Measurements from ENCODE around the gene SLC7A6OS. TPM values are rescaled to one million over a fixed set of nuclear protein-coding genes. Genes with fewer than 3 reads are reported as not detected.

The SLC7A6OS gene
- total RNA-seq, 4 donors from 2014 or later: 8.8 to 18.1 (median 10.1) TPM

DNA sequence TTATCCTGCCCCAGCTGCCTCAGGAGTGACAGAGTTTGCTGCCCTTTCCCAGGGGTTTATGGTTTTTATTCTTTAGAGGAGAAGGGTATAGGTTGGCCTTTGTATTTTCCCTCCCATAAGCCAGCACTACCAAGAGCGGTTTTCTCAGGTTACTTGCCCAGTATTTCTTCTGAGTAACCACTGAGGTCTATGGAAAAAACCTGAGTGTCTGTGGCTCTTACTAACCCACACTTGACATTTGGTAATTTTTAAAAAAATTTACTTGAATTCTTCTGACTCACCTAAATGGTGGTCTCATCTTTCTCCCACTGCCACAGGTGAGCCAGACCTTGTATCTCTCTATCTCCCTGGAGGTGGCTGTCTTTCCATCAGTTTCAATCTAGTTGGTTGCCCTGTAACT lies 40.4 kb downstream of the SLC7A6OS start:
- Histone ChIP-seq H3K36me3 (peaks cover 10% of the 10 kb centered on the region), H3K27ac (no peak overlapping the region), H3K4me1 (peaks cover 57% of the 10 kb centered on the region), H3K9me3 (no peaks in the 10 kb centered on the region), H3K27me3 (no peaks in the 10 kb centered on the region), H3K4me3 (no peak overlapping the region)
- no peak for DNase-seq (ENCODE audit: low spot score in 2 of 2)
- 0% methylated on average over 1 of the region's 1 CpG for WGBS
- no peak for TF ChIP-seq POLR2AphosphoS5 (IDR thresholded peaks at IDR 0.05)
- TF ChIP-seq EP300 (IDR thresholded peaks at IDR 0.05): no peak
- TF ChIP-seq CTCF (IDR thresholded peaks at IDR 0.05): no peak
- no peak for TF ChIP-seq POLR2A (IDR thresholded peaks at IDR 0.05)

GRCh38 chr16:68269793-68270192 lies 41.0 kb downstream of the SLC7A6OS start:
- no peak overlapping the region for H3K4me3 ChIP-seq
- TF ChIP-seq EP300 (IDR thresholded peaks at IDR 0.05): no peak
- 94% methylated on average over 4 of the region's 4 CpGs for WGBS
- DNase-seq (ENCODE audit: low spot score in 2 of 2): no peak
- no peaks in the 10 kb centered on the region for H3K27me3 ChIP-seq
- H3K27ac ChIP-seq: no peak overlapping the region
- no peaks in the 10 kb centered on the region for H3K9me3 ChIP-seq
- H3K36me3 ChIP-seq: peaks cover 7% of the 10 kb centered on the region
- H3K4me1 ChIP-seq: peaks cover 57% of the 10 kb centered on the region

GRCh38 chr16:68267612-68268405 lies 42.9 kb downstream of the SLC7A6OS start:
- no peak for TF ChIP-seq POLR2AphosphoS5 (IDR thresholded peaks at IDR 0.05)
- no peak for TF ChIP-seq CTCF (IDR thresholded peaks at IDR 0.05)
- TF ChIP-seq POLR2A (IDR thresholded peaks at IDR 0.05): no peak
- TF ChIP-seq EP300 (IDR thresholded peaks at IDR 0.05): no peak
- H3K27me3 ChIP-seq: no peaks in the 10 kb centered on the region
- H3K36me3 ChIP-seq: no peaks in the 10 kb centered on the region
- no peak for DNase-seq (ENCODE audit: low spot score in 2 of 2)
- 66% methylated on average over 6 of the region's 6 CpGs for WGBS
- H3K4me1 ChIP-seq: peaks cover 44% of the 10 kb centered on the region
- H3K9me3 ChIP-seq: no peaks in the 10 kb centered on the region
- H3K27ac ChIP-seq: no peak overlapping the region
- no peak overlapping the region for H3K4me3 ChIP-seq

GRCh38 chr16:68265078-68265920 lies 45.4 kb downstream of the SLC7A6OS start:
- no peaks in the 10 kb centered on the region for H3K27me3 ChIP-seq
- H3K27ac ChIP-seq: peak overlapping the region; percentile 94
- peak in 1 of 2 donors; percentile 83 for DNase-seq (ENCODE audit: low spot score in 2 of 2)
- TF ChIP-seq POLR2AphosphoS5 (IDR thresholded peaks at IDR 0.05): no peak
- TF ChIP-seq CTCF (IDR thresholded peaks at IDR 0.05): no peak
- no peak for TF ChIP-seq POLR2A (IDR thresholded peaks at IDR 0.05)
- TF ChIP-seq EP300 (IDR thresholded peaks at IDR 0.05): no peak
- H3K4me3 ChIP-seq: peak overlapping the region; percentile 83
- WGBS: 2% methylated on average over 22 of the region's 23 CpGs
- H3K9me3 ChIP-seq: no peaks in the 10 kb centered on the region
- peaks cover 36% of the 10 kb centered on the region for H3K4me1 ChIP-seq
- H3K36me3 ChIP-seq: peaks cover 4% of the 10 kb centered on the region

GRCh38 chr16:68264128-68265077 lies 46.3 kb downstream of the SLC7A6OS start, which contains the start of gene SLC7A6:
SLC7A6 (plus strand) TSS chr16:68264526; CDS start chr16:68274727, 10,201 bp downstream.
- 0% methylated on average over 23 of the region's 123 CpGs for WGBS
- Histone ChIP-seq H3K36me3 (peaks cover 13% of the 10 kb centered on the region), H3K4me1 (peaks cover 36% of the 10 kb centered on the region), H3K9me3 (no peaks in the 10 kb centered on the region), H3K4me3 (peak within 1 kb of the TSS; percentile 83), H3K27me3 (no peaks in the 10 kb centered on the region), H3K27ac (peak within 1 kb of the TSS; percentile 94)
- TF ChIP-seq EP300 (IDR thresholded peaks at IDR 0.05) (no peak), POLR2AphosphoS5 (IDR thresholded peaks at IDR 0.05) (peak in 2 of 3 donors; percentile 14 to 30), POLR2A (IDR thresholded peaks at IDR 0.05) (peak in 1 of 2 donors; percentile 76), CTCF (IDR thresholded peaks at IDR 0.05) (peak; percentile 20 to 76)
- peak; percentile 88 for DNase-seq (ENCODE audit: low spot score in 2 of 2)

Measured in suprapubic skin (tissue), 4 donors.